PC-3 (cell line): ENCODE data around the gene ITGA3.

Experiments
- EZH2 ChIP-seq: fragments of 300-600 bp; sonication (generic); IDR thresholded peaks from one replicate; pipeline ENCODE4 v1.6.1; 2017; ENCODE audit warnings: antibody characterized with exemption, mild to moderate bottlenecking, low read length; ENCODE audit not compliant: unreplicated experiment
- EZH2phosphoT487 ChIP-seq: fragments of 300-600 bp; sonication (generic); IDR thresholded peaks from 2 replicates; pipeline ENCODE4 v1.6.1; 2018; ENCODE audit warnings: mild to moderate bottlenecking, antibody characterized with exemption, low read length, borderline replicate concordance
- TF ChIP-seq, protein P1 (sequence below): fragments of 300-600 bp; sonication (generic); conservative IDR thresholded peaks from 2 replicates; pipeline ENCODE4 v1.5.1; 2017; ENCODE audit warnings: antibody characterized with exemption, low read depth, mild to moderate bottlenecking, low read length

DNA sequence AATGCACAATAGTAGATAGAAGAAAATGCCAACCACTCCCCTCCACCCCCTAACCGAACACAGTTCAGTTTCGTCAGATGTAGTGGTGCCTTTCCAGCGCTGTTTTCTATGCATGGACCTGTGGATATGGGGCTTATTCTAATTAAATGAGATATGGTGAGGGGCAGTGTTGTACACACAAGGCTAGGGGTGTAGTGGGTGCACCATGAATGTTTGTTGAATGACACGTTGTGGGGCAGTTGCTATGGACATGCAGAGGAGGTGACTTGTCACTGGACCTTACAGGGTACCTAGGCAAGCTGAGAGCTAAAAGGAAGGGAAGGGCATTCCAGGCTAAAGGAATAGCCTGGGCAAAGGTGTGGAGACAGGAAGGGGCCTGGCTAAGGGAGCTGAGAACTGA, 42.7 kb downstream of the ITGA3 start:
- TF ChIP-seq, protein P1, sequence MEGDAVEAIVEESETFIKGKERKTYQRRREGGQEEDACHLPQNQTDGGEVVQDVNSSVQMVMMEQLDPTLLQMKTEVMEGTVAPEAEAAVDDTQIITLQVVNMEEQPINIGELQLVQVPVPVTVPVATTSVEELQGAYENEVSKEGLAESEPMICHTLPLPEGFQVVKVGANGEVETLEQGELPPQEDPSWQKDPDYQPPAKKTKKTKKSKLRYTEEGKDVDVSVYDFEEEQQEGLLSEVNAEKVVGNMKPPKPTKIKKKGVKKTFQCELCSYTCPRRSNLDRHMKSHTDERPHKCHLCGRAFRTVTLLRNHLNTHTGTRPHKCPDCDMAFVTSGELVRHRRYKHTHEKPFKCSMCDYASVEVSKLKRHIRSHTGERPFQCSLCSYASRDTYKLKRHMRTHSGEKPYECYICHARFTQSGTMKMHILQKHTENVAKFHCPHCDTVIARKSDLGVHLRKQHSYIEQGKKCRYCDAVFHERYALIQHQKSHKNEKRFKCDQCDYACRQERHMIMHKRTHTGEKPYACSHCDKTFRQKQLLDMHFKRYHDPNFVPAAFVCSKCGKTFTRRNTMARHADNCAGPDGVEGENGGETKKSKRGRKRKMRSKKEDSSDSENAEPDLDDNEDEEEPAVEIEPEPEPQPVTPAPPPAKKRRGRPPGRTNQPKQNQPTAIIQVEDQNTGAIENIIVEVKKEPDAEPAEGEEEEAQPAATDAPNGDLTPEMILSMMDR = no peak
- TF ChIP-seq EZH2 = no peak
- no peak for TF ChIP-seq EZH2phosphoT487
